AG09309 (cell line): ENCODE measurements around the gene C1QTNF1.
"Not testable (repeated sequence)": the region's sequence is repeated elsewhere in the genome, so short reads cannot be mapped to it uniquely, and the experiment has no call there.

Source experiments
- DNase-seq: peaks from one replicate; pipeline ENCODE4 v3.0.0-alpha.2; 2010; ENCODE audit warnings: low read depth
- H3K4me3 ChIP-seq: 2 replicates; pipeline ENCODE4 v1.5.1; 2011; ENCODE audit warnings: mild to moderate bottlenecking, low read depth, low read length, moderate library complexity; ENCODE audit not compliant: control insufficient read depth
- CTCF ChIP-seq: IDR thresholded peaks from 2 replicates; pipeline ENCODE4 v1.5.1; 2011; ENCODE audit warnings: mild to moderate bottlenecking, low read depth, low read length, inconsistent platforms; ENCODE audit not compliant: insufficient read depth, control insufficient read depth; ENCODE audit errors: missing control alignments

The C1QTNF1 gene

GRCh38 chr17:79072544-79072943 is 48.6 kb downstream of the C1QTNF1 start:
- DNase-seq: no peak
- no peak overlapping the region for H3K4me3 ChIP-seq
- TF ChIP-seq CTCF: no peak

- TF ChIP-seq CTCF: no peak
- DNase-seq: no peak
- no peak overlapping the region for H3K4me3 ChIP-seq
These were observed 49.2 kb downstream of the C1QTNF1 start for GRCh38 chr17:79073016-79073705.

GRCh38 chr17:79073706-79074088 is 49.7 kb downstream of the C1QTNF1 start:
- DNase-seq: no peak
- H3K4me3 ChIP-seq: no peak overlapping the region
- no peak for TF ChIP-seq CTCF

- not testable (repeated sequence) for DNase-seq
- H3K4me3 ChIP-seq: peak overlapping the region; percentile 4; the same call in 1 of the 2 replicates
These were observed 50.2 kb downstream of the C1QTNF1 start for GRCh38 chr17:79074121-79074648.

- no peak for TF ChIP-seq CTCF
- DNase-seq: peak; percentile 88
- peak within 1 kb of the TSS; percentile 54 for H3K4me3 ChIP-seq
These were observed 50.9 kb downstream of the C1QTNF1 start, which contains the start of gene ENGASE for GRCh38 chr17:79074649-79075445. TSS of gene ENGASE (plus strand) at chr17:79074824. CDS start at chr17:79074945, 121 bp downstream.

GRCh38 chr17:79075446-79075750 is 51.4 kb downstream of the C1QTNF1 start:
- H3K4me3 ChIP-seq: peak overlapping the region; percentile 54
- TF ChIP-seq CTCF: no peak
- DNase-seq: no peak

- no peak for DNase-seq
- peak overlapping the region; percentile 54 for H3K4me3 ChIP-seq
- TF ChIP-seq CTCF: no peak
These were observed 52.0 kb downstream of the C1QTNF1 start for GRCh38 chr17:79075861-79076406.
